Natural killer cell (primary cell): ENCODE results near the gene TSPOAP1. TPM values are rescaled to one million over a fixed set of nuclear protein-coding genes. Genes with fewer than 3 reads are reported as not detected.

Experiments used
- ATAC-seq, 3 donors: fragments of 150-1000 bp in 2 of 3; fragments of 200-7000 bp in 1 of 3; cut with Tn5 transposase; 1 replicate in 1 of 3; 2 replicates in 2 of 3; pipeline ENCODE4 v1.10.0; 2021; ENCODE audit warnings: mild to moderate bottlenecking in 2 of 3, moderate library complexity in 2 of 3
- DNase-seq, 2 donors: peaks; one replicate each; pipeline versions ENCODE4 v3.0.0 to v3.0.0-alpha.2; 2013 to 2021; ENCODE audit warnings: mixed read lengths in 1 of 2
- H3K27ac ChIP-seq: one replicate; pipeline ENCODE4 v1.5.1; 2013; ENCODE audit warnings: mild to moderate bottlenecking, low read length
- H3K27me3 ChIP-seq: one replicate; pipeline ENCODE4 v1.6.1; 2013; ENCODE audit warnings: low read length; ENCODE audit not compliant: control insufficient read depth, insufficient read depth
- H3K36me3 ChIP-seq: one replicate; pipeline ENCODE4 v1.6.1; 2013; ENCODE audit warnings: low read length; ENCODE audit not compliant: control insufficient read depth, insufficient read depth
- H3K4me1 ChIP-seq: one replicate; pipeline ENCODE4 v1.6.1; 2013; ENCODE audit warnings: low read length; ENCODE audit not compliant: control insufficient read depth, insufficient read depth
- H3K4me3 ChIP-seq: one replicate; pipeline ENCODE4 v1.5.1; 2013; ENCODE audit warnings: low read length
- H3K9me3 ChIP-seq: one replicate; pipeline ENCODE4 v1.6.1; 2013; ENCODE audit warnings: low read length; ENCODE audit not compliant: control insufficient read depth, insufficient read depth
- H3K27ac Mint-ChIP-seq, 2 donors: one replicate each; pipeline ENCODE4 v1.8.0; 2022; ENCODE audit warnings: mild to moderate bottlenecking in 2 of 2, mixed read lengths in 2 of 2, moderate library complexity in 1 of 2
- H3K27me3 Mint-ChIP-seq, 2 donors: one replicate each; pipeline ENCODE4 v1.8.0; 2022; ENCODE audit warnings: low read depth in 2 of 2, mixed read lengths in 2 of 2
- H3K36me3 Mint-ChIP-seq: one replicate; pipeline ENCODE4 v1.8.0; 2022; ENCODE audit warnings: mixed read lengths
- H3K4me1 Mint-ChIP-seq, 2 donors: one replicate each; pipeline ENCODE4 v1.8.0; 2022; ENCODE audit warnings: mixed read lengths in 2 of 2
- H3K4me3 Mint-ChIP-seq: one replicate; pipeline ENCODE4 v1.8.0; 2022; ENCODE audit warnings: mild to moderate bottlenecking, moderate library complexity, mixed read lengths
- H3K9me3 Mint-ChIP-seq, 2 donors: one replicate each; pipeline ENCODE4 v1.8.0; 2022; ENCODE audit warnings: mixed read lengths in 2 of 2
- CTCF ChIP-seq: fragments of 200-600 bp; IDR thresholded peaks from one replicate; pipeline ENCODE4 v1.8.0; 2022; ENCODE audit warnings: antibody characterized with exemption
- WGBS: methylation state at CpG from one replicate; pipeline ENCODE4 v1.1.7; 2013; ENCODE audit warnings: missing lambda C conversion rate; ENCODE audit not compliant: insufficient coverage; 5-methylcytosine and 5-hydroxymethylcytosine counted together
- intact Hi-C: fragments of 100-400 bp; cut with micrococcal nuclease; formaldehyde crosslinking; loops from one replicate; pipeline ENCODE4 v1.14.2; 2022
- total RNA-seq, 4 donors: library from RNA; stranded (reverse); fragments of 120-200 nt in 1 of 4; gene quantifications; one replicate each; pipeline versions ENCODE4 v1.2.3 to v1.2.4, GENCODE V29; 2013 to 2022

TSPOAP1 gene
- total RNA-seq, 3 donors from 2014 or later (not counting 1 experiment from before 2014, with no cell fraction given) = 176 to 282 (median 246) TPM

- intact Hi-C loops = no loop called here
- H3K27ac Mint-ChIP-seq = no peak overlapping the region
- no peak overlapping the region for H3K4me3 Mint-ChIP-seq
- H3K36me3 ChIP-seq = no peaks in the 10 kb centered on the region
- H3K4me3 ChIP-seq = no peak overlapping the region
- DNase-seq (no peak), ATAC-seq (no peak)
- peaks cover 5% of the 10 kb centered on the region for H3K4me1 ChIP-seq
- no peak overlapping the region for H3K27ac ChIP-seq
- H3K4me1 Mint-ChIP-seq = peaks cover under 1 to 1% of the 10 kb centered on the region in 2 donors
- no peaks in the 10 kb centered on the region for H3K27me3 ChIP-seq
- peaks cover 20 to 35% of the 10 kb centered on the region in 2 donors for H3K27me3 Mint-ChIP-seq
- no peaks in the 10 kb centered on the region for H3K9me3 ChIP-seq
- no peaks in the 10 kb centered on the region for H3K9me3 Mint-ChIP-seq
- no peaks in the 10 kb centered on the region for H3K36me3 Mint-ChIP-seq
- TF ChIP-seq CTCF = no peak
- 61% methylated on average over 5 of the region's 6 CpGs for WGBS
Observed at GRCh38 chr17:58284613-58285421, 43.8 kb downstream of the TSPOAP1 start.

- no peaks in the 10 kb centered on the region for H3K36me3 Mint-ChIP-seq
- H3K27me3 Mint-ChIP-seq = peaks cover 20 to 33% of the 10 kb centered on the region in 2 donors
- H3K9me3 Mint-ChIP-seq = no peaks in the 10 kb centered on the region
- ATAC-seq = no peak
- H3K36me3 ChIP-seq = no peaks in the 10 kb centered on the region
- no peak overlapping the region for H3K4me3 ChIP-seq
- 88% methylated on average over 12 of the region's 12 CpGs for WGBS
- no peak for TF ChIP-seq CTCF
- H3K27ac Mint-ChIP-seq = no peak overlapping the region
- no peak overlapping the region for H3K4me3 Mint-ChIP-seq
- no peak overlapping the region for H3K27ac ChIP-seq
- intact Hi-C loops = no loop called here
- no peaks in the 10 kb centered on the region for H3K27me3 ChIP-seq
- no peaks in the 10 kb centered on the region for H3K9me3 ChIP-seq
- H3K4me1 Mint-ChIP-seq = peaks cover 4 to 5% of the 10 kb centered on the region in 2 donors
- peaks cover 12% of the 10 kb centered on the region for H3K4me1 ChIP-seq
- DNase-seq = no peak
Observed at GRCh38 chr17:58283674-58284612, 44.7 kb downstream of the TSPOAP1 start.

- peaks cover 21 to 23% of the 10 kb centered on the region in 2 donors for H3K27me3 Mint-ChIP-seq
- H3K9me3 Mint-ChIP-seq = no peaks in the 10 kb centered on the region
- no peak for ATAC-seq
- H3K36me3 Mint-ChIP-seq = no peaks in the 10 kb centered on the region
- no peak for DNase-seq
- Histone ChIP-seq H3K27ac (no peak overlapping the region), H3K9me3 (no peaks in the 10 kb centered on the region), H3K4me3 (no peak overlapping the region), H3K27me3 (no peaks in the 10 kb centered on the region), H3K4me1 (peaks cover 12% of the 10 kb centered on the region), H3K36me3 (no peaks in the 10 kb centered on the region)
- no peak for TF ChIP-seq CTCF
- H3K4me3 Mint-ChIP-seq = no peak overlapping the region
- H3K27ac Mint-ChIP-seq = no peak overlapping the region
- H3K4me1 Mint-ChIP-seq = peaks cover 5 to 9% of the 10 kb centered on the region in 2 donors
- intact Hi-C loops = no loop called here
- WGBS = 90% methylated on average over 4 of the region's 6 CpGs
Observed at GRCh38 chr17:58282442-58282841, 46.2 kb downstream of the TSPOAP1 start.
